Liver (tissue), 3 donors: ENCODE data around the gene TUT7.

Experiments
- EGR1 ChIP-seq, 2 donors: IDR thresholded peaks; 2 replicates each; pipeline ENCODE4 v1.6.1; 2016 to 2018; ENCODE audit warnings: antibody characterized with exemption in 2 of 2, low read depth in 2 of 2
- GABPA ChIP-seq, 2 donors: IDR thresholded peaks in 1 of 2; conservative IDR thresholded peaks in 1 of 2; 2 replicates each; pipeline ENCODE4 v1.6.1; 2016; ENCODE audit warnings: antibody characterized with exemption in 2 of 2, mild to moderate bottlenecking in 1 of 2, moderate library complexity in 1 of 2
- JUND ChIP-seq, 2 donors: IDR thresholded peaks; 2 replicates each; pipeline ENCODE4 v1.6.1; 2016; ENCODE audit warnings: antibody characterized with exemption in 2 of 2
- NR2F2 ChIP-seq: IDR thresholded peaks from 2 replicates; pipeline ENCODE4 v1.6.1; 2016; ENCODE audit warnings: antibody characterized with exemption
- RAD21 ChIP-seq, 2 donors: IDR thresholded peaks; 2 replicates each; pipeline ENCODE4 v1.6.1; 2016; ENCODE audit warnings: antibody characterized with exemption in 2 of 2, mild to moderate bottlenecking in 2 of 2
- TAF1 ChIP-seq: conservative IDR thresholded peaks from 2 replicates; pipeline ENCODE4 v1.6.1; 2016; ENCODE audit warnings: antibody characterized with exemption, mild to moderate bottlenecking
- TF ChIP-seq, protein P1 (sequence below): fragments of 150-350 bp; IDR thresholded peaks from 2 replicates; pipeline ENCODE4 v1.5.1; 2017; ENCODE audit warnings: improper control_type of control experiment, low read depth, low read length; ENCODE audit not compliant: missing input control
- TF ChIP-seq, protein P2 (sequence below): IDR thresholded peaks from 2 replicates; pipeline ENCODE4 v1.6.1; 2016; ENCODE audit warnings: antibody characterized with exemption
- TF ChIP-seq, protein P3 (sequence below): IDR thresholded peaks from 2 replicates; pipeline ENCODE4 v1.6.1; 2016; ENCODE audit warnings: antibody characterized with exemption, mild to moderate bottlenecking
- TF ChIP-seq, protein P4 (sequence below): IDR thresholded peaks from 2 replicates; pipeline ENCODE4 v1.6.1; 2016; ENCODE audit warnings: antibody characterized with exemption
- donor health status: healthy.
- donor health status: healthy.

DNA sequence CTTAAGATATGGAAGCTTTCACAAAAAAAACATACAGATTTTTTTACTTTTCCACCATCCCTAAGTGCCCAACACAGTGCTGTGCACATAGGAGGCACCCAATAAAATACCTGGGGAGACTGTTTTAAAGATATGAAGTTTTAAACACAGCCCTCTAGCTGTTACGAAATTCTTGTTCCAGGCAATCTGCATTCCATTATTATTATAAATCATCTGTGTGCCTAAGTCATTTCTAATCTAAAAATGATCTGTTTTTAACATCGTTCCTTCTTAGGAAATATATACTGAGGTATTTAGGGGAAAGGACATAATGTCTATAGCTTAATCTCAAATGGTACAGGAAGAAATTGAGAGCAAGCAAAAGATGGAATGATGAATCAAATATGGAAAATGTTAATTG is 39.1 kb downstream of the TUT7 start:
- TF ChIP-seq, protein P1, sequence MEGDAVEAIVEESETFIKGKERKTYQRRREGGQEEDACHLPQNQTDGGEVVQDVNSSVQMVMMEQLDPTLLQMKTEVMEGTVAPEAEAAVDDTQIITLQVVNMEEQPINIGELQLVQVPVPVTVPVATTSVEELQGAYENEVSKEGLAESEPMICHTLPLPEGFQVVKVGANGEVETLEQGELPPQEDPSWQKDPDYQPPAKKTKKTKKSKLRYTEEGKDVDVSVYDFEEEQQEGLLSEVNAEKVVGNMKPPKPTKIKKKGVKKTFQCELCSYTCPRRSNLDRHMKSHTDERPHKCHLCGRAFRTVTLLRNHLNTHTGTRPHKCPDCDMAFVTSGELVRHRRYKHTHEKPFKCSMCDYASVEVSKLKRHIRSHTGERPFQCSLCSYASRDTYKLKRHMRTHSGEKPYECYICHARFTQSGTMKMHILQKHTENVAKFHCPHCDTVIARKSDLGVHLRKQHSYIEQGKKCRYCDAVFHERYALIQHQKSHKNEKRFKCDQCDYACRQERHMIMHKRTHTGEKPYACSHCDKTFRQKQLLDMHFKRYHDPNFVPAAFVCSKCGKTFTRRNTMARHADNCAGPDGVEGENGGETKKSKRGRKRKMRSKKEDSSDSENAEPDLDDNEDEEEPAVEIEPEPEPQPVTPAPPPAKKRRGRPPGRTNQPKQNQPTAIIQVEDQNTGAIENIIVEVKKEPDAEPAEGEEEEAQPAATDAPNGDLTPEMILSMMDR, result no peak
- TF ChIP-seq TAF1 (no peak), NR2F2 (no peak), GABPA (IDR thresholded peaks at IDR 0.05 in 1 of 2, conservative IDR thresholded peaks at IDR 0.05 in 1 of 2) (no peak), RAD21 (IDR thresholded peaks at IDR 0.05) (no peak), EGR1 (IDR thresholded peaks at IDR 0.05; ENCODE audit: low read depth in 2 of 2) (no peak), JUND (IDR thresholded peaks at IDR 0.05) (no peak)
- TF ChIP-seq, protein P2, sequence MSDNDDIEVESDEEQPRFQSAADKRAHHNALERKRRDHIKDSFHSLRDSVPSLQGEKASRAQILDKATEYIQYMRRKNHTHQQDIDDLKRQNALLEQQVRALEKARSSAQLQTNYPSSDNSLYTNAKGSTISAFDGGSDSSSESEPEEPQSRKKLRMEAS, result no peak
- TF ChIP-seq, protein P3, sequence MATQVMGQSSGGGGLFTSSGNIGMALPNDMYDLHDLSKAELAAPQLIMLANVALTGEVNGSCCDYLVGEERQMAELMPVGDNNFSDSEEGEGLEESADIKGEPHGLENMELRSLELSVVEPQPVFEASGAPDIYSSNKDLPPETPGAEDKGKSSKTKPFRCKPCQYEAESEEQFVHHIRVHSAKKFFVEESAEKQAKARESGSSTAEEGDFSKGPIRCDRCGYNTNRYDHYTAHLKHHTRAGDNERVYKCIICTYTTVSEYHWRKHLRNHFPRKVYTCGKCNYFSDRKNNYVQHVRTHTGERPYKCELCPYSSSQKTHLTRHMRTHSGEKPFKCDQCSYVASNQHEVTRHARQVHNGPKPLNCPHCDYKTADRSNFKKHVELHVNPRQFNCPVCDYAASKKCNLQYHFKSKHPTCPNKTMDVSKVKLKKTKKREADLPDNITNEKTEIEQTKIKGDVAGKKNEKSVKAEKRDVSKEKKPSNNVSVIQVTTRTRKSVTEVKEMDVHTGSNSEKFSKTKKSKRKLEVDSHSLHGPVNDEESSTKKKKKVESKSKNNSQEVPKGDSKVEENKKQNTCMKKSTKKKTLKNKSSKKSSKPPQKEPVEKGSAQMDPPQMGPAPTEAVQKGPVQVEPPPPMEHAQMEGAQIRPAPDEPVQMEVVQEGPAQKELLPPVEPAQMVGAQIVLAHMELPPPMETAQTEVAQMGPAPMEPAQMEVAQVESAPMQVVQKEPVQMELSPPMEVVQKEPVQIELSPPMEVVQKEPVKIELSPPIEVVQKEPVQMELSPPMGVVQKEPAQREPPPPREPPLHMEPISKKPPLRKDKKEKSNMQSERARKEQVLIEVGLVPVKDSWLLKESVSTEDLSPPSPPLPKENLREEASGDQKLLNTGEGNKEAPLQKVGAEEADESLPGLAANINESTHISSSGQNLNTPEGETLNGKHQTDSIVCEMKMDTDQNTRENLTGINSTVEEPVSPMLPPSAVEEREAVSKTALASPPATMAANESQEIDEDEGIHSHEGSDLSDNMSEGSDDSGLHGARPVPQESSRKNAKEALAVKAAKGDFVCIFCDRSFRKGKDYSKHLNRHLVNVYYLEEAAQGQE, result no peak
- TF ChIP-seq, protein P4, sequence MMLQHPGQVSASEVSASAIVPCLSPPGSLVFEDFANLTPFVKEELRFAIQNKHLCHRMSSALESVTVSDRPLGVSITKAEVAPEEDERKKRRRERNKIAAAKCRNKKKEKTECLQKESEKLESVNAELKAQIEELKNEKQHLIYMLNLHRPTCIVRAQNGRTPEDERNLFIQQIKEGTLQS, result no peak
